HepG2 (cell line): ENCODE measurements around the gene HOXC11. TPM values are rescaled to one million over a fixed set of nuclear protein-coding genes. Genes with fewer than 3 reads are reported as not detected.

Experiments
- FOXA3 ChIP-seq: IDR thresholded peaks from 2 replicates; pipeline ENCODE4 v1.6.1; 2016; ENCODE audit warnings: missing genetic modification reagents, missing compliant biosample characterization
- GTF2F1 ChIP-seq: fragments of 150-350 bp; IDR thresholded peaks from 2 replicates; pipeline ENCODE4 v1.6.1; 2014; ENCODE audit warnings: low read length
- HMG20A ChIP-seq: IDR thresholded peaks from 2 replicates; pipeline ENCODE4 v1.6.1; 2016; ENCODE audit warnings: borderline replicate concordance
- HOXA5 ChIP-seq: sonication (generic); formaldehyde crosslinking; IDR thresholded peaks from 2 replicates; pipeline ENCODE4 v1.4.0; 2020; ENCODE audit warnings: missing genetic modification reagents
- MEIS1 ChIP-seq: sonication (generic); formaldehyde crosslinking; IDR thresholded peaks from 2 replicates; pipeline ENCODE4 v1.9.0; 2021; ENCODE audit warnings: mild to moderate bottlenecking, missing genetic modification reagents, moderate library complexity, borderline replicate concordance
- YY1 ChIP-seq: IDR thresholded peaks from 2 replicates; pipeline ENCODE4 v1.6.1; 2011; ENCODE audit warnings: low read length, low read depth, moderate library complexity, mild to moderate bottlenecking; ENCODE audit not compliant: insufficient read depth, insufficient replicate concordance
- ZBTB7B ChIP-seq: sonication (generic); formaldehyde crosslinking; IDR thresholded peaks from 2 replicates; pipeline ENCODE4 v1.4.0; 2020; ENCODE audit warnings: missing genetic modification reagents
- ZFY ChIP-seq: sonication (generic); formaldehyde crosslinking; IDR thresholded peaks from 2 replicates; pipeline ENCODE4 v1.4.0; 2020; ENCODE audit warnings: missing genetic modification reagents
- ZNF331 ChIP-seq: sonication (generic); formaldehyde crosslinking; IDR thresholded peaks from 2 replicates; pipeline ENCODE4 v1.4.0; 2020; ENCODE audit warnings: missing genetic modification reagents
- ZNF431 ChIP-seq: sonication (generic); formaldehyde crosslinking; IDR thresholded peaks from 2 replicates; pipeline ENCODE4 v1.9.0; 2022; ENCODE audit warnings: missing genetic modification reagents, low read depth, mild to moderate bottlenecking, borderline replicate concordance
- ZNF569 ChIP-seq: sonication (generic); formaldehyde crosslinking; IDR thresholded peaks from 2 replicates; pipeline ENCODE4 v1.5.0; 2020; ENCODE audit warnings: mild to moderate bottlenecking, missing genetic modification reagents, moderate library complexity, borderline replicate concordance
- ZNF768 ChIP-seq: sonication (generic); formaldehyde crosslinking; IDR thresholded peaks from 2 replicates; pipeline ENCODE4 v1.4.0; 2020; ENCODE audit warnings: missing genetic modification reagents
- ZNF776 ChIP-seq: sonication (generic); formaldehyde crosslinking; IDR thresholded peaks from 2 replicates; pipeline ENCODE4 v1.4.0; 2020; ENCODE audit warnings: mild to moderate bottlenecking, missing genetic modification reagents
- ZNF782 ChIP-seq: sonication (generic); formaldehyde crosslinking; IDR thresholded peaks from 2 replicates; pipeline ENCODE4 v1.4.0; 2020; ENCODE audit warnings: missing genetic modification reagents, mild to moderate bottlenecking, borderline replicate concordance
- ZNF788 ChIP-seq: sonication (generic); formaldehyde crosslinking; IDR thresholded peaks from 2 replicates; pipeline ENCODE4 v1.5.0; 2020; ENCODE audit warnings: mild to moderate bottlenecking, missing genetic modification reagents, borderline replicate concordance
- ZSCAN25 ChIP-seq: sonication (generic); formaldehyde crosslinking; IDR thresholded peaks from 2 replicates; pipeline ENCODE4 v1.8.0; 2022; ENCODE audit warnings: mild to moderate bottlenecking, missing genetic modification reagents
- polyA plus RNA-seq, 8 experiments: library from polyadenylated mRNA; depleted of rRNA in 3 of 8; stranded (reverse) in 7 of 8; unstranded in 1 of 8; fragments of >200 nt; fragmentation: Illumina TruSeq in 4 of 8; extraction: Trizol in 4 of 8; gene quantifications; 2 replicates each; pipeline versions ENCODE4 v1.2.1 to v1.2.3, GENCODE V29; 2011 to 2016; ENCODE audit warnings: low read depth in 4 of 8, missing spikeins in 1 of 8, mixed read lengths in 1 of 8; ENCODE audit not compliant: insufficient read depth in 1 of 8
- total RNA-seq, 5 experiments: library from RNA; depleted of rRNA; stranded (reverse); fragments of >200 nt; fragmentation: Illumina TruSeq; extraction: Trizol; gene quantifications; 2 replicates each; pipeline ENCODE4 v1.2.3, GENCODE V29; 2016; ENCODE audit warnings: low read depth in 1 of 5
- TF ChIP-seq, protein P1 (sequence below): IDR thresholded peaks from 2 replicates; pipeline ENCODE4 v1.6.1; 2016; ENCODE audit warnings: missing compliant biosample characterization, missing genetic modification reagents, borderline replicate concordance
- TF ChIP-seq, protein P2 (sequence below): sonication (generic); formaldehyde crosslinking; conservative IDR thresholded peaks from 2 replicates; pipeline ENCODE4 v1.4.0; 2020; ENCODE audit warnings: mild to moderate bottlenecking, missing genetic modification reagents, moderate library complexity
- TF ChIP-seq, protein P3 (sequence below): sonication (generic); formaldehyde crosslinking; IDR thresholded peaks from 2 replicates; pipeline ENCODE4 v1.4.0; 2020; ENCODE audit warnings: missing genetic modification reagents
- TF ChIP-seq, protein P4 (sequence below): IDR thresholded peaks from 2 replicates; pipeline ENCODE4 v1.6.1; 2016; ENCODE audit warnings: mild to moderate bottlenecking

Gene HOXC11
- total and polyA plus RNA-seq, 2 of the 13 experiments (the other 11 are each of a cell fraction or from before 2014, with no cell fraction given), result not detected

DNA sequence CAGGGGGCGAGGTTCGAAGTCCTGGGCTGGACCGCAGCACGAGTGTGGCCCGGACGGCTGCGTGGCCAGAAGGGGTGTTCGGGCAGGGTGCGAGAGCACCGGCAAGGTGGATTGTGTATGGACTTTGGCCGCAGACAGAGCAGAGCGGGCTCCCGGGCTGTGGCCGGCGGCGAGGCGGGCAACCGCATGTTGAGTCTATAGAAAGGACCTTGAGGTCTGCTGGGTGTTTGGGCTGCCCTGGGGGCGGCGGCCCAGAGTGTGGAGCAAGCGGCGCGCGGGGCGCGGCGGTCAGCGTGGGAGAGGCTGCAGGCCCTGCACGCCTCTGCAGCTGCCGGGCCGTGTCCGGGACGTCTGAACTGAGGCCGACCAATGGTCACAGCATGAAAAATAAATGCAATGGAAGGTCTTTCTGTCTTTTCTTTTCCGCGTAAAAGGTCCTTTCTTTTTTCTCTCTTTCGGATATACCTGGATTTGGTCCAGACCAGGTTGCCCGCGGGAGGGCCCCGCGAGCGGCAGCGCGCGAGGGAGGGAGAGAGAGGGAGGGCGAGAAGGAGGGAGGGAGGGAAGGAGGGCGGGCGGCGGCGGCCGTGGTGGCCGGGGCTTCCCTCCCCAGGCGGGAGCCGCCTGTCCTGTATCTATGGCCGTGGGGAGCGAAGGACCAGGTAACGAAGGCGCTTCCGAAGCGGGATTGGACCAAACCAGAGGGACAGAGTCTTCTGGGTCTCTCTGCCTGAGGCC, 21.5 kb downstream of the HOXC11 start (continued):
- TF ChIP-seq FOXA3 (CRISPR knock-in tag) (0 out of 2 replicates have a peak, but pooled peaks have one; percentile 13), MEIS1 (CRISPR knock-in tag) (peak; percentile 31; the same call in 1 of the 2 replicates), HMG20A (0 out of 2 replicates have a peak, but pooled peaks have one; percentile 8), ZNF782 (peak; percentile 57; the same call in 1 of the 2 replicates), ZFY (CRISPR knock-in tag) (peak; percentile 49), ZNF788 (CRISPR knock-in tag) (peak; percentile 69; the same call in 1 of the 2 replicates), ZBTB7B (CRISPR knock-in tag) (0 out of 2 replicates have a peak, but pooled peaks have one; percentile 33), ZSCAN25 (CRISPR knock-in tag) (peak; percentile 83), YY1 (peak; percentile 17), HOXA5 (peak; percentile 61; the same call in 1 of the 2 replicates), ZNF331 (CRISPR knock-in tag) (peak; percentile 37; the same call in 1 of the 2 replicates), ZNF431 (CRISPR knock-in tag) (0 out of 2 replicates have a peak, but pooled peaks have one; percentile 35), ZNF768 (CRISPR knock-in tag) (0 out of 2 replicates have a peak, but pooled peaks have one; percentile 25), ZNF776 (CRISPR knock-in tag) (peak; percentile 74; the same call in 1 of the 2 replicates), ZNF569 (CRISPR knock-in tag) (no peak), GTF2F1 (no peak)
- TF ChIP-seq, protein P1, sequence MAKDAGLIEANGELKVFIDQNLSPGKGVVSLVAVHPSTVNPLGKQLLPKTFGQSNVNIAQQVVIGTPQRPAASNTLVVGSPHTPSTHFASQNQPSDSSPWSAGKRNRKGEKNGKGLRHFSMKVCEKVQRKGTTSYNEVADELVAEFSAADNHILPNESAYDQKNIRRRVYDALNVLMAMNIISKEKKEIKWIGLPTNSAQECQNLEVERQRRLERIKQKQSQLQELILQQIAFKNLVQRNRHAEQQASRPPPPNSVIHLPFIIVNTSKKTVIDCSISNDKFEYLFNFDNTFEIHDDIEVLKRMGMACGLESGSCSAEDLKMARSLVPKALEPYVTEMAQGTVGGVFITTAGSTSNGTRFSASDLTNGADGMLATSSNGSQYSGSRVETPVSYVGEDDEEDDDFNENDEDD (CRISPR knock-in tag), result peak; percentile 75; the same call in 1 of the 2 replicates
- TF ChIP-seq, protein P2, sequence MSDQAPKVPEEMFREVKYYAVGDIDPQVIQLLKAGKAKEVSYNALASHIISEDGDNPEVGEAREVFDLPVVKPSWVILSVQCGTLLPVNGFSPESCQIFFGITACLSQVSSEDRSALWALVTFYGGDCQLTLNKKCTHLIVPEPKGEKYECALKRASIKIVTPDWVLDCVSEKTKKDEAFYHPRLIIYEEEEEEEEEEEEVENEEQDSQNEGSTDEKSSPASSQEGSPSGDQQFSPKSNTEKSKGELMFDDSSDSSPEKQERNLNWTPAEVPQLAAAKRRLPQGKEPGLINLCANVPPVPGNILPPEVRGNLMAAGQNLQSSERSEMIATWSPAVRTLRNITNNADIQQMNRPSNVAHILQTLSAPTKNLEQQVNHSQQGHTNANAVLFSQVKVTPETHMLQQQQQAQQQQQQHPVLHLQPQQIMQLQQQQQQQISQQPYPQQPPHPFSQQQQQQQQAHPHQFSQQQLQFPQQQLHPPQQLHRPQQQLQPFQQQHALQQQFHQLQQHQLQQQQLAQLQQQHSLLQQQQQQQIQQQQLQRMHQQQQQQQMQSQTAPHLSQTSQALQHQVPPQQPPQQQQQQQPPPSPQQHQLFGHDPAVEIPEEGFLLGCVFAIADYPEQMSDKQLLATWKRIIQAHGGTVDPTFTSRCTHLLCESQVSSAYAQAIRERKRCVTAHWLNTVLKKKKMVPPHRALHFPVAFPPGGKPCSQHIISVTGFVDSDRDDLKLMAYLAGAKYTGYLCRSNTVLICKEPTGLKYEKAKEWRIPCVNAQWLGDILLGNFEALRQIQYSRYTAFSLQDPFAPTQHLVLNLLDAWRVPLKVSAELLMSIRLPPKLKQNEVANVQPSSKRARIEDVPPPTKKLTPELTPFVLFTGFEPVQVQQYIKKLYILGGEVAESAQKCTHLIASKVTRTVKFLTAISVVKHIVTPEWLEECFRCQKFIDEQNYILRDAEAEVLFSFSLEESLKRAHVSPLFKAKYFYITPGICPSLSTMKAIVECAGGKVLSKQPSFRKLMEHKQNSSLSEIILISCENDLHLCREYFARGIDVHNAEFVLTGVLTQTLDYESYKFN (CRISPR knock-in tag), result peak; percentile 45; the same call in 1 of the 2 replicates
- TF ChIP-seq, protein P3, sequence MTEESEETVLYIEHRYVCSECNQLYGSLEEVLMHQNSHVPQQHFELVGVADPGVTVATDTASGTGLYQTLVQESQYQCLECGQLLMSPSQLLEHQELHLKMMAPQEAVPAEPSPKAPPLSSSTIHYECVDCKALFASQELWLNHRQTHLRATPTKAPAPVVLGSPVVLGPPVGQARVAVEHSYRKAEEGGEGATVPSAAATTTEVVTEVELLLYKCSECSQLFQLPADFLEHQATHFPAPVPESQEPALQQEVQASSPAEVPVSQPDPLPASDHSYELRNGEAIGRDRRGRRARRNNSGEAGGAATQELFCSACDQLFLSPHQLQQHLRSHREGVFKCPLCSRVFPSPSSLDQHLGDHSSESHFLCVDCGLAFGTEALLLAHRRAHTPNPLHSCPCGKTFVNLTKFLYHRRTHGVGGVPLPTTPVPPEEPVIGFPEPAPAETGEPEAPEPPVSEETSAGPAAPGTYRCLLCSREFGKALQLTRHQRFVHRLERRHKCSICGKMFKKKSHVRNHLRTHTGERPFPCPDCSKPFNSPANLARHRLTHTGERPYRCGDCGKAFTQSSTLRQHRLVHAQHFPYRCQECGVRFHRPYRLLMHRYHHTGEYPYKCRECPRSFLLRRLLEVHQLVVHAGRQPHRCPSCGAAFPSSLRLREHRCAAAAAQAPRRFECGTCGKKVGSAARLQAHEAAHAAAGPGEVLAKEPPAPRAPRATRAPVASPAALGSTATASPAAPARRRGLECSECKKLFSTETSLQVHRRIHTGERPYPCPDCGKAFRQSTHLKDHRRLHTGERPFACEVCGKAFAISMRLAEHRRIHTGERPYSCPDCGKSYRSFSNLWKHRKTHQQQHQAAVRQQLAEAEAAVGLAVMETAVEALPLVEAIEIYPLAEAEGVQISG (CRISPR knock-in tag), result peak; percentile 56
- TF ChIP-seq, protein P4, sequence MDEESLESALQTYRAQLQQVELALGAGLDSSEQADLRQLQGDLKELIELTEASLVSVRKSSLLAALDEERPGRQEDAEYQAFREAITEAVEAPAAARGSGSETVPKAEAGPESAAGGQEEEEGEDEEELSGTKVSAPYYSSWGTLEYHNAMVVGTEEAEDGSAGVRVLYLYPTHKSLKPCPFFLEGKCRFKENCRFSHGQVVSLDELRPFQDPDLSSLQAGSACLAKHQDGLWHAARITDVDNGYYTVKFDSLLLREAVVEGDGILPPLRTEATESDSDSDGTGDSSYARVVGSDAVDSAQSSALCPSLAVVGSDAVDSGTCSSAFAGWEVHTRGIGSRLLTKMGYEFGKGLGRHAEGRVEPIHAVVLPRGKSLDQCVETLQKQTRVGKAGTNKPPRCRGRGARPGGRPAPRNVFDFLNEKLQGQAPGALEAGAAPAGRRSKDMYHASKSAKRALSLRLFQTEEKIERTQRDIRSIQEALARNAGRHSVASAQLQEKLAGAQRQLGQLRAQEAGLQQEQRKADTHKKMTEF (CRISPR knock-in tag), result no peak
